ENCODE results near the gene BMP2K.
"Not testable (repeated sequence)": the region's sequence is repeated elsewhere in the genome, so short reads cannot be mapped to it uniquely, and the experiment has no call there.

The BMP2K gene

DNA sequence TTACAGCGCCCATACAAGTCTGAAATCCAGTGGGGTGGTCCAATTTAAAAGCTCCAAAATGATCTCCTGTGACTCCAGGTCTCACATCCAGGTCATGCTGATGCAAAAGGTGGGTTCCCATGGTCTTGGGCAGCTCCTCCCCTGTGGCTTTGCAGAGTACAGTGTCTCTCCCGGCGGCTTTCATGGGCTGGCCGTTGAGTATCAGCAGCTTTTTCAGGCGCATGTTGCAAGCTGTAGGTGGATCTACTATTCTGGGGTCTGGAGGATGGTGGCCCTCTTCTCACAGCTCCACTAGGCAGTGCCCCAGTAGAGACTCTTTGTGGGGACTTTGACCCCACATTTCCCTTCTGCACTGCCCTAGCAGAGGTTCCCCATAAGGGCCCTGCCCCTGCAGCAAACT, 92.6 kb downstream of the BMP2K start:
- DNase-seq: not testable (repeated sequence)

DNA sequence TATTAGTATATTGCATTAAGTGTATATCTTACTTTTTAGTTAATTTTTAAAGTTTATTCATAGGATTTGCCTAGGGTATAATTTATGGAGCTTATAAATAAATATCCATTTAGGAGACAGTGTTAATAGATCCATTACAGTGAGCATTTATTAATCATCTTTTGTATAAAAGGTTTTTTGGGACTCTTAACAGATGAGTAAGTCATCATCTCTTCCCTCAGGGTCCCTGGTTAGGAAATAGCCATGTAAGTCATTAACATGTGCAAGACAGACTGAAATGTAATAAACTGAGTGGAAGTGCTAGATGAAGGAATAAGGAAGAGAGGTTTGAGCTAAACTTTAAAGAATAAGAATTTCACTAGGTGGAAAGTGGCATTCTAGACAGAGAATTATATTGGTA, 93.9 kb downstream of the BMP2K start:
- DNase-seq: no peak

DNA sequence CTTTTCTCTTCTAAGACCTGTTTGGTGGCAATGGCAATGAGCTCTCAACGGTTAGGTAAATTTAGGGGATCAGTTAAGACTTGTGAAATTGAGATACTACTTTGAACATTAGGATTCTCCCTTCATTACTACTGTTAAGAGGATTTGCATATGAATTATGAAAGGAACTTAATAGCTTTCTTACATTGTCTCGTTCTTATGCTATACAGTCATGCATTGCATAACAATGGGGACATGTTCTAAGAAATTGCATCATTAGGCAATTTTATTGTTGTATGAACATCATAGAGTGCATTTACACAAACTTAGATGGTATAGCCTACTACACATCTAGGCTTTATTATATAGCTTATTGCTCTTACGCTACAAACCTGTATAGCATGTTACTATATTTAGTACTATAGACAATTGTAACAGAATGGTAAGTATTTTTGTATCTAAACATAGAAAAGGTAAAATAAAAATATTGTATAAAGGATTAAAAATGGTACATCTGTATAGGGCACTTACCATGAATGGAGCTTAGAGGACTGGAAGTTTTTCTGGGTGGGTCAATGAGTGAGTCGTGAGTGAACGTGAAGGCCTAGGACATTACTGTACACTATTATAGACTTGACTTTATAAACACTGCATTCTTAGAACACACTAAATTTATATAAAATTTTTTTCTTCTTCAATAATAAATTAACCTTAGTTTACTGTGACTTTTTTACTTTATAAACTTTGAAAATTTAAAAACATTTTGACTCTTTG, 100.6 kb downstream of the BMP2K start:
- DNase-seq: no peak

- no peak for DNase-seq
Measured at GRCh38 chr4:78878031-78878430, 101.9 kb downstream of the BMP2K start.

DNA sequence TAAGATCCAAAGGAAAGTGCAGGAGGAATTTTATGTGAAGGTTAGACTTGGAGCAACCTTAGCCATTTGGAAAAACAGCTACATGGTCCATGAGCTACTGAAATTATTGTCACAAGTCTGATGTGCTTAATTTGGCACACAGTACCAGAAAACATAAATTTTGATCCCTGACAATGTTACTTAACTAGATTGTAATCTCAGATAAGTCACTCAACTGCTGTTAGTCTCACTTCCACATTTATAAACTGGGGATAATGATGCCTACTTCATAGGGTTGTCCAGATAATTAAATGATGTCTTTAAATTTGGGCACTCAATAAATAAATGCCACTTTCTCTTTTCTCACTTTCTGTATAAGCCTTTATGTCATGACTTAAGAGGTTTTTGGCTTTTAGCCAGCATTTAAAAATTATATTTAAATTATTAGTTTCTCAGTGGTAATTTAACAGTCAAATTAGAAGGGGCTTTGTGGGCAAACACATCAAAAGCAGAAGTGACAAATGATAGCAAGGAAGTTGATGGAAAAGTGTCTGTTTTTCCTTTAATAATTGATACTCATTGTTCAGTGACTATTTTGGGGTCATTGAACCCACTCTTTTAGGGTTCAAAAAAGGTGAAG, 104.8 kb downstream of the BMP2K start:
- no peak for DNase-seq

DNA sequence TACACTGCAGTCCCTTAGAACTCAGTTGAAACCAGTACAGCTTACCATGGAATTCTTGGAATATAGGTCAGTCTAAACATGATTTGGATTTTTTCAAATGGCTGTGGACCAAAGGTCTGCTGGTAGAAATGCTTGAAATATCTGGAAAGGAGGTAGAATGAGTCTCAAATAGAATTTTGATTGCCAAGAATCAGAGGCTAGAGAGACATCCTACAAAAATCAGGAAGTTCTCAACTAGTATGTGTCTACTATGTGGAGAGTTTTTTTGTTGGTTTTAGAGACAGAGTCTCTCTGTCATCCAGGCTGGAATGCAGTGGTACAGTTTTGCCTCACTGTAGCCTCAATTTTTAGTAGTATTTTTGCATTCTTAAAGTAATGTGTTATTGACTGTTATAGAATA, 109.4 kb downstream of the BMP2K start:
- DNase-seq: no peak

DNA sequence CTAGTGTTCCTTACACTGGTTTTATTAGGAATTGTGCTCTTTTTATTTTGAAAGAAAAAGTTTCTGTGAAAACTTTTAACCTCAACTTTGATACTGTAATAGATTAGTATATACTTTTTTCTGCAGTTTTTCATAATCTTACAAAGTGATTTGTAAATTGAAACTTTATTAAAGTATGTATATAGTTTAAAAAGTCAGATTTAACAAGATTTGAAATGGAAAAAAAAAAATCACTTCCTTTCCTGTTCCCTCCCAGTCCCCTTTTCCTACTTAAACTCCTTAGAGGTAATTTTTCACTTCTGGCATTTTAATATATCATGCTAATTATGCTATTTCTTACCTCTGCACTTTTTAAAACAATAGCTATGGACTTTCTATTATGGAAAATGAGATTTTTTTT, 113.8 kb downstream of the BMP2K start:
- DNase-seq: no peak

- DNase-seq: no peak
Measured at GRCh38 chr4:78899302-78899701, 123.2 kb downstream of the BMP2K start.

GRCh38 chr4:78901882-78902281, 125.7 kb downstream of the BMP2K start:
- DNase-seq: no peak

- no peak for DNase-seq
Measured at GRCh38 chr4:78902298-78902697, 126.1 kb downstream of the BMP2K start.

- DNase-seq: no peak
Measured at GRCh38 chr4:78904143-78904542, 128.0 kb downstream of the BMP2K start.

DNA sequence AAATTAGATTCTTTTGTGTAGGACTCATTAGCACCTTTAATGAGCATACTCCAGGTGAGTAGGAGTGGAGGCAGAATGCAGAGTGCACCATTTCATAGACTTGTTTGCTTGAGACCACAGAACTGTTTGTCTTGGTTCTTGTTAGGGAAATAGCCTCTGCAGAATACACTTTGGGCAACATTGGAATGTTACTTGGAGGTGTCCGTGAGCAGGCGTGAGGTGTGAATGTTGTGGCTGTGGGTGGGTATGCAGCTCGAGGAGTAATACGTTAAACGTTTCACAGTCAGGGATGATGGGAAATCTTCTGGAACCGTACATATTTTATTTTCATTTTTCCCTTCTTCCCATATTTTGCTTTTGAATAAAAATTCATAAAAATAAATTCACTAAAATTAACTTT, 131.5 kb downstream of the BMP2K start:
- no peak for DNase-seq

DNA sequence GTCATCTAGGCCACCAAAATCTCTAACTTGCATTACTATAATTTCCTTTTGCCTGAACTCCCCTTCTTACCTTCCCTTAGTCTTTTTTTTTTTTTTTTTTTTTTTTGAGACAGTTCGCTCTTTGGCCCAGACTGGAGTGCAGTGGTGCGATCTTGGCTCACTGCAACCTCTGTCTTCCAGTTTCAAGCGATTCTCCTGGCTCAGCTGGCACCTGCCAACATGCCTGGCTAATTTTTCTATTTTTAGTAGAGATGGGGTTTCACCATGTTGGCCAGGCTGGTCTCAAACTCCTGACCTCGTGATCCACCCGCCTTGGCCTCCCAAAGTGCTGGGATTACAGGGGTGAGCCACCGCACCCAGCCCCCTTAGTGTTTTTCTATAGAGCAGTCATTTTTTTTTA, 132.8 kb downstream of the BMP2K start:
- DNase-seq: not testable (repeated sequence)

DNA sequence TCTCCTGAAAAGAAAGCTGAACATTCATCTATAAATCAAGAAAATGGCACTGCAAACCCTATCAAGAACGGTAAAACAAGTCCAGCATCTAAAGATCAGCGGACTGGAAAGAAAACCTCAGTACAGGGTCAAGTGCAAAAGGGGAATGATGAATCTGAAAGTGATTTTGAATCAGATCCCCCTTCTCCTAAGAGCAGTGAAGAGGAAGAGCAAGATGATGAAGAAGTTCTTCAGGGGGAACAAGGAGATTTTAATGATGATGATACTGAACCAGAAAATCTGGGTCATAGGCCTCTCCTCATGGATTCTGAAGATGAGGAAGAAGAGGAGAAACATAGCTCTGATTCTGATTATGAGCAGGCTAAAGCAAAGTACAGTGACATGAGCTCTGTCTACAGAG, 134.5 kb downstream of the BMP2K start:
- DNase-seq: no peak

DNA sequence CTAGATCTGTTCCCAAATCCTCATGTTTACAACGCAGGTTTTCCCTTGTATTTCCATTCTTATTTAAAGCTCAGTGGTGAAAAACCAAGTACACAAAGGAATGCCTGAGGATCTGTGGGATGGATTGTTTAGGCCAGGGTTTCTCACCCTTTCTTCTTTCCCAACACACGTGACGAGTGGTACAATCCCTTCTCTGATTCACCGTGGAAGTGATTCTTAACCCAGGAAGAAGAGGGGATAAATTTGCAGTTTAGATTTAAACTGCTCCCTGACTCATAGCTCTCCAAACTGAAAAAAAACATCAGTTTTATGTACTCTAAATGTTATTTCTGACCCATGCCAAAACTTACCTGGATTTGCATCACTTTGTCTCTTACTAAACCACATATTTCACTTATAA, 146.1 kb downstream of the BMP2K start:
- DNase-seq: no peak

DNA sequence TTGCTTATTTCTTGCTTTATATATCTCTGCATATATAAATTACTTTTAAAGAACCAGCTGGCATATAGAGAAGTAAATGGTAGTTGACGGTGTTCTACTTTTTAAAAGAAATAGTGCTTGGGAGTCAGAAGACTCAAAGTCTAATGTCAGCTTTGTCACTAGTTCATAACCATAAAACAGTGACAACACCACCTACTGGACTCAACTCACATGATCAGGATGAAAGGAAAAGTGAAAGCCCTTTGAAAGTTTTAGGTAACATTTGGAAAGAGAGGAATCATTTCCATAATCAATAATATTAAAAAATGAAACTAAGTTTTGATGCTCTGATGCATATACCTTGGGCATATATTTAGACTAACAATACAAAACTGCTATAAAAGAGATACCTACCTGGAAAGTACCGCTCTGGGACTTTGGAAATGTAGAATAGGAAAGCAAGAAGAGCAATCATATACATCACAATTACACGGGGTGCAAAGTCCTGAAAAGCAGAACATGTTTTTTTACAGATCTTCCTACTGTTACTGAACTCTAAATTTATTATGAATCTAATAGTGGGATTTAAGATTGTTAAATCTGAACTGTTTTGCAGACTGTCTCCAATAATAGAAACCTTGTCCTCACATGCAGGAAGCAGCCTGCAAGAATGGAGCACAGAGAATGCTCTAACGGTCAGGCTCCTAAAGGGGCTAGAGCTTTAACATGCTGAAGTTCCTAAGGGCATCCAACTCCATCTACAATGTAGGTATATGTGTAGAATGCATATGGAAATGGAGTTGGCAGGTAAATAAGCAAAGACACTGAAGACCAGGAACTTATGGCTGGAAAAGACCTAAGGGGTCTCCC, 147.5 kb downstream of the BMP2K start:
- DNase-seq: no peak

GRCh38 chr4:78926826-78927225, 150.7 kb downstream of the BMP2K start:
- no peak for DNase-seq

GRCh38 chr4:78928835-78929234, 152.7 kb downstream of the BMP2K start:
- no peak for DNase-seq

DNA sequence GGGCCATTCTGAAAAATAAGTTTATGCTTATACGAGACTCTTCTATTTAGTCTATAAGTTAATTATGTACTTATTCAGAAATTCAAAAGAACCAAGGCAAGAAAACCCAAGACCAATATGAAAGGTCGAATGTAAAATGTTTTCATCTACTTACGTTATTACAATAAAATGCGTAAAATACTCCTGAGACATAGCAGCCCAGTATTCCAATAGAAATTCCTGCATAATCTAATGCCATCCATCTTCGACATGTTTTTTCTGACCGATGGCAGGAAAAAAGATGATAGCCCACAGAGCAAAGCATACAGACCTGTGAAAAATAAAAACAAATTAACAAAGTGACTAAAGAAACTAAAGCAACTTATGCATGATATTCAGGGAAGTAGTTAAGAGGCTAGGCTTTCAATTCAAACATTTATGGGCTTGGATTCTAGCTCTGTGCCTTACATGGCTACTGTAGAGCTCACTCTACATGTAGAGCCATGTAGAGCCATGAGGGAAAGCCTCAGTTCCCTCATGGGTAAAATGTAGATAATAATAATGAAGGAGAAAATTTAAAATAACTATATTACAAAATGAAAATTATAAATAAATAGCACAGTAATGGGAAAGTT, 154.0 kb downstream of the BMP2K start:
- DNase-seq: no peak

DNA sequence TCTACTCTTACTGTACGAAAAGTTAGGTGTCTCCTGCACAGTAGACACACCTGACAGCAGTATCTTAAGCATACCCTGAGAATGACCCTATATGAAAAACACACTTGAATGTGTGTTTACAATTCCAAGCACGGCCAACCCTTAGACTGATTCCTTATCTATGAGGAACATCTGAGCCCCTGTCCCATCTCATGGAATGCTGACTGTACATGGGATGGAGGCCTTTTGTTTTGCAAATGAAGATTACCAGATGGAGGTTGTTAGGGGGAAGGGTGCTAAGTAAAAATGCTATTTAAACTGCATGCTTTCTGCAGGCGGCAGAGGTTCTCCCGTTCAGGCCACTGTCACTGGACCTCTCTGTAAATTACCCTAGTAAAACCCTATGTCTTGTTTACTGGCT, 160.8 kb downstream of the BMP2K start:
- DNase-seq: no peak

- no peak for DNase-seq
Measured at GRCh38 chr4:78937837-78938236, 161.7 kb downstream of the BMP2K start.

DNA sequence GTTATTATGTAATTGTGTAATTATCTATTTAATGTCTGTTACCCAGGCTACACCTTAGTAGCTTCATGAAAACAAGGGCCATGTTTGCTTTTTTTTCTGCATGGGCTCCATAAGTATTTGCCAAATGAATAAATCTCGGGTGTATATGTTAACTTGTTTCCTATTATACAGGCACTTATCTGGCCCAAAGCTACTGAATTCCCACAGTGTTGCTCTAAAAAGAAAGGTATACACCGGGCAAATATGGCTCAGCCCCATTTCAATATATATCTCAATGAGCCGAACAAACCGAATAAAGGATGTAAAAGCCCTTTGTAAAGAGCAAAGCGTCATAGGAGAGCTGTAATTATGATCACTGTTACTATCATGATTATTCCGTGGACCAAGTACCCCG, 162.3 kb downstream of the BMP2K start:
- no peak for DNase-seq

GRCh38 chr4:78938868-78939666, 162.9 kb downstream of the BMP2K start, which contains the start of gene PAQR3:
PAQR3 (minus strand) TSS chr4:78939438; CDS start chr4:78939224, 214 bp downstream.
- peak; percentile 82 to 85 for DNase-seq
